Eye (tissue), 1 donor: Measurements from ENCODE around the gene ZNF747.
A peak's percentile ranks its signal among the peaks of the same experiment; 100 is the strongest.
"Not testable (repeated sequence)": the region's sequence is repeated elsewhere in the genome, so short reads cannot be mapped to it uniquely, and the experiment has no call there.

Source experiments
- DNase-seq: peaks from one replicate; pipeline ENCODE4 v3.0.0-alpha.2; 2015

ZNF747 gene

GRCh38 chr16:30557707-30557956 lies 23.0 kb upstream of the ZNF747 start:
- DNase-seq: no peak

DNA sequence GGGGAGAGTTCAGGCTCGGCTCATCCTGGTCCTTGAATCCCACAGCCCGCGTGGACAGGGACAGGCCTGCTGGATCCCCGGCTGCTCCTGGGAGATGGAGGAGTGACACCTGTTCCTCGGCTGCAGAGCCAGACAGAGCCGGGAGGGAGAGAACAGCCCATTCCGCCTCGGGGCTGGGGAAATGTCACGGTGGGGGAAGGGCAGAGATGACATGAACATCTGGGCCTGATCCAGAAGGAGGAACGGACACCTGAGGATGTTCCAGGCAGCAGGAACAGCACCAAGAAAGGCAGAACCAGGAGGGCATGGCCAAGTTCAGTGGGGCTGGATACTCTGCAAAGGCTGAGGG lies 21.4 kb upstream of the ZNF747 start:
- peak; percentile 12 for DNase-seq

- DNase-seq: no peak
These were observed 20.9 kb upstream of the ZNF747 start for GRCh38 chr16:30555315-30556124.

DNA sequence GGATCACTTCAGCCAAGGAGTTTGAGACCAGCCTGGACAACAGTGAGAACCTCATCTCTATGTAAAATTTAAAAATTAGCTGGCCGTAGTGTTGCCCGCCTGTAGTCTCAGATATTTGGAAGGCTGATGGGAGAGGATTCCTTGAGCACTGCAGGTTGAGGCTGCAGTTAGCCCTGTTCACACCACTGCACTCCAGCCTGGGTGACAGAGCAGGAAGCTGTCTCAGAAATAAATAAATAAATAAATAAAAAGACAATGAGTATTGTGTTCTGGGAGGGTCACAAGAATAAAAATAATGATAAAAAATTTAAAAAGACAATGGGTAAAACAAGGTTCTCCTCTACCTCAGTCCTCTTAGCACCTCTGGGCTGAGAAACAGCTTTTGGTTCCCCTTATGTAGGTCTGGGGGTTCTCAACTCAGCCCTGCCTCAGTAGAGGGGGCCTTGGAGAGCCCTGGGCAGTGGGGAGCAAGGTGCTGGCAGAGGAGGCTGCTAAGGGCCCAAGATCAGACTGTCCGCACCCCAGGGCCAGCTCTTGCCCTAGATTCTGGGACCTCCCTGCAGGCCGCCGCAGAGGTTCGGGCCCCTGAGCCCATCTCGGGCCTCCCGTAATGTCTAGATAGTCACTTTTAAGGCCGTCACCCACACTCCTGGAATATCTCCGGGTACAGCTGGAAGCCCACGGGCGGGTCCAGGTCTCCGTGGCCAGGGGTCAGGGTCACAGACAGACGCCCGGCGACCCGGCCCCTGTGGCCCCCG lies 20.1 kb upstream of the ZNF747 start:
- no peak for DNase-seq

DNA sequence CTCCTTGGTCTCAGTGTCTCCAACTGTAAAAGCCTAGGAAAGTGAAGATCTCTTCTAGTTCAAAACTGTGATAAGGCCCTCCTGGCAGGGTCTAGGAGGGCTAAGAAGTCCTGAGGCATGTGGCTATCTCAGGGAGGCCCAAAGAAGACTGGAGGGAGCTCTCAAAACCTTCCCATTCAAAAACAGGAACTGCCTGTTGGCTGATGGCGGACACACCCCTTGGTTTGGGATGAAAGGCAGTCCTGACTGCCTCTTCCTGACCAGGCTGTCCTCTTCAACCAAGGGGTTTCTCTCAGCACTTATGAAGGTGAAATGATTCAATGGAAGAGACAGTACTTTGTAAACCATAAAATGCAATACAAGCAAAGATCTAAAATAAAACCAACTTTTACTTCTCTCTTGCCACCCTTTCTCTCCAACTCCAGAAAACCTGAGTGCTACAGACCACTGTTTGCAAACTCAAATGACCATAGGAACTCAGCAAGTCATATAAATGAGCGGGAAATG lies 18.8 kb upstream of the ZNF747 start:
- no peak for DNase-seq

DNA sequence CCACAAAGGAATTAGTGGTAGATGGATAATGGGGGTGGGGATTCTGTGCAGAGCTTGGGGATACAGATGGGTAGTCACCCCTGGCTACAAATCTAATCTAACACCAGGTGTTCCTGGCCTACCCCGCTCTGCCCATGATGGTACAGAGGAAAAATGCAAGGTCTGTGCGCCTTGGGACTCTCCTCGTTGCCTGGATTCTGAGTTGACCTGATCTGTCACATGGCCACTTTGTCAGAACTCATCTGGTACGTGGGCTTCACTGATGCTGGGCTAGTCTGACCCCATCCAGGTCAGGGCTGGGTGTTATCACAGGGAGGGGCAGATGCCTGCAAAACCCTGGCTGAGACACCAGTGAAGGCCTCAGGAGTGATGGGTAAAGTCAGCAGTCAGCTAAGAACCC lies 18.3 kb upstream of the ZNF747 start:
- DNase-seq: no peak

- no peak for DNase-seq
These were observed 17.1 kb upstream of the ZNF747 start for GRCh38 chr16:30551781-30552180.

DNA sequence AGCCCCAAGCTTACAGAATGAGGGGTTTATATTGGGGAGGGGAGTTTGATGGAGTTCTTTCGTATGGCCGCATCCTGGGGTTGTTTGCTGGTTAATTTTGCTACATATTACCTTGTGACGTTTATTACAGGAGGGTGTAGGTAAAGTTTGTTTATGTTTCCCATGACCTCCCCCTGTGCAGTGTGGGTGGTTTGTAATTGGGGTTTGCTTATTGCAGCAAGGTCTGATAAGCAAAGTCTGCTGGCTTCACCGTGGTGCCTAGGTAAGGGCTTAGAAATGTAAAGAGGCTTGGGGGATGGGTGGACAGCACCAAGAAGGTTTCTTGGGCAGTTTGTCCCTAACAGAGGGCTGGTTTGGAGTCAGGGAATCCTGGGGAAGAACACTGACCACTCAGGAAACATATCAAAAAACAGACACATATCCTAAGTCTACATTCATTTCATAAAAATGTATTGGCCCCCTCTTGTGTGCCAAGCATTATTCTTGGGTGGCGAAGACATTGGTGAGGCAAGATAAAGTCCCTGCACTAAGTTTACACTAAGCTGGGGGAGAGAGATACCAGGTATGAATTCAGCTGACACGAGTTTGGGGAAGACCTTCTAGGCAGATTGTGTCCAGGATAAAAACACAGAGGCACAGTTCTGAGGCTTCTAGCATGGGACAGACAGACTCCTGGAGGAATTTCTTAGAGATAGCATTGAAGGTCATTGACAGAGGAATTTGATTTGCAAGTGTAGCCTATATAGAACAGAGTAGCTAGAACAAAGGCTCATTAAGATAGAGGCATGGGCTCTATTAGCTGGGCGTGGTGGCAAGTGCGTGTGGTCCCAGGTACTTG lies 14.0 kb upstream of the ZNF747 start:
- DNase-seq: no peak

GRCh38 chr16:30546115-30546514 lies 11.5 kb upstream of the ZNF747 start:
- no peak for DNase-seq

DNA sequence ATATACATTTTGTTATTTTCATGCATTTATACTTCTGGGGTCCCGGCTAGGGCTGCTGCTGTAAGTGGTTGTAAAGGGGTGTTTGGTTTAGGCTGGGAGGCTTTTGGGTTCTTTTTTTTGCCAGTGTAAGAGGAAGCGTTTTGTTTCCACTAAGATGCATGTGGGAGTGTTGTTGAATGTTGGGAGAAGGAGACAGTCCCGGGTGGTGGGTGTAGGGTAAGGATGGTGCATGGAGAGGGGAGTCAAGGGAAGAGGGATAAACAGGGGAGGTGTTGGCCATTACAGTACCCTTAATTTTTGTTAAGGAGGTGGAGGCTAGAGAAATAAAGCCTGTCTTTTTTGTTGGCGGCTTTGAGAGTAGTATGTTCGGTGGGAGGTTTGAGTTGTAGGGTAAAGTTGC lies 8.4 kb upstream of the ZNF747 start:
- DNase-seq: no peak

DNA sequence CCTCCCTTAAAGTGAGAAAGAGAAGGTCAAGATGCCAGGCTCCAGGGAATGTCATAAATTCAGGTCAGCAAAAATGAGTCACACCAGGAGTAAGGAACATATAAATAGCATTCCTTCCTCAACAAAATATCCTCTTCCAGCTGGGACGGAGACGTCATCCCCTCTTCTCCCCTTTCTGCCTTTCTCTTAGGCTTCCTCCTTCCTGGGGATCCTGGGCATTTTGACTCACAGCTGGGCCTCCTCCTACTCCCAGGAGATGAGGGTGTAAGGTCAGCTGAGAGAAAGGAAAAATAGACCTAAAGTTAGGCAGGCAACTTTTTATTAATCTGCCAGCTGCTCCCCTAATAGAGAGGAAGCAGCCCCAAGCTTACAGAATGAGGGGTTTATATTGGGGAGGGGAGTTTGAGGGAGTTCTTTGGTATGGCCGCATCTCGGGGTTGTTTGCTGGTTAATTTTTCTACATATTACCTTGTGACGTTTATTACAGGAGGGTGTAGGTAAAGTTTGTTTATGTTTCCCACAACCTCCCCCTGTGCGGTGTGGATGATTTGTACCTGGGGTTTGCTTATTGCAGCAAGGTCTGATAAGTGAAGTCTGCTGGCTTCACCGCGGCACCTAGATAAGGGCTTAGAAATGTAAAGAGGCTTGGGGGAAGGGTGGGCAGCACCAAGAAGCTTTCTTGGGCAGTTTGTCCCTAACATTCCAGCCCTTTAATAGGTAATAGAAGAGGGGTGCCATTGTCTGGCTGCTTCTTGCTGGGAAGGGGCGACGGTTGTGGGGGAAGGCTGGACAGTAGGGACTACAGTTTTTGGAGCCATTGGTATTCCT lies 7.1 kb upstream of the ZNF747 start:
- no peak for DNase-seq

DNA sequence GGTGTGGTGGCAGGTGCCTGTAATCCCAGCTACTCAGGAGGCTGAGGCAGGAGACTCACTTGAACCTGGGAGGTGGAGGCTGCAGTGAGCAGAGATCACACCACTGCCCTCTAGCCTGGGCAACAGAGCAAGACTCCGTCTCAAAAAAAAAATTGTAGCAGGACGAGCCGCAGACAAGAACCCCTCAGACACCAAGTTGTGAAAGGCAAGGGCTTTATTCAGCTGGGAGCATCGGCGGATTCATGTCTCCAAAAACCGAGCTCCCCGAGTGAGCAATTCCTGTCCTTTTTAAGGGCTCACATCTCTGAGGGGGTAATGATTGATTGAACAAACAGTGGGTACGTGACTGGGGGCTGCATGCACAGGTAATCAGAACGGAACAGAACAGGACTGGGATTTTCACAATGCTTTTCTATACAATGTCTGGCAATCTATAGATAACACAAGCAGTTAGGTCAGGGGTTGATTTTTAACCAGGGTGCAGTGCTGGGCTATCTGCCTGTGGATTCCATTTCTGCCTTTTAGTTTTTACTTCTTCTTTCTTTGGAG lies 6.3 kb upstream of the ZNF747 start:
- not testable (repeated sequence) for DNase-seq

DNA sequence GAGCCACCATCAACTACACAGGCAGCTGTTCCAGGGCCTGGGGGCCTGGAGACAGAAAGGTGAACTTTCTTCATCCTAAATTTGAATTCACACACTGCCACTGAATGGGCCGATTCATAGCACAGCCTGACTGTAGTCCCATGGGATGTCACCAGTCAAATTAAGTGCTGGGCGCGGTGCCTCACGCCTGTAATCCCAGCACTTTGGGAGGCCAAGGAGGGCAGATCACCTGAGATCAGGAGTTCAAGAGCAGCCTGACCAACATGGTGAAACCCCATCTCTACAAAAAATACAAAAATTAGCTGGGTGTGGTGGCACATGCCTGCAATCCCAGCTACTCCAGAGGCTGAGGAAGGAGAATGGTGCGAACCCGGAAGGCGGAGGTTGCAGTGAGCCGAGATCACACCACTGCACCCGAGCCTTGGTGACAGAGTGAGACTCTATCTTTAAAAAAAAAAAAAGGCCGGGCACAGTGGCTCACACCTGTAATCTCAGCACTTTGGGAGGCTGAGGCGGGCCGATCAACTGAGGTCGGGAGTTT lies 5.4 kb upstream of the ZNF747 start:
- not testable (repeated sequence) for DNase-seq

DNA sequence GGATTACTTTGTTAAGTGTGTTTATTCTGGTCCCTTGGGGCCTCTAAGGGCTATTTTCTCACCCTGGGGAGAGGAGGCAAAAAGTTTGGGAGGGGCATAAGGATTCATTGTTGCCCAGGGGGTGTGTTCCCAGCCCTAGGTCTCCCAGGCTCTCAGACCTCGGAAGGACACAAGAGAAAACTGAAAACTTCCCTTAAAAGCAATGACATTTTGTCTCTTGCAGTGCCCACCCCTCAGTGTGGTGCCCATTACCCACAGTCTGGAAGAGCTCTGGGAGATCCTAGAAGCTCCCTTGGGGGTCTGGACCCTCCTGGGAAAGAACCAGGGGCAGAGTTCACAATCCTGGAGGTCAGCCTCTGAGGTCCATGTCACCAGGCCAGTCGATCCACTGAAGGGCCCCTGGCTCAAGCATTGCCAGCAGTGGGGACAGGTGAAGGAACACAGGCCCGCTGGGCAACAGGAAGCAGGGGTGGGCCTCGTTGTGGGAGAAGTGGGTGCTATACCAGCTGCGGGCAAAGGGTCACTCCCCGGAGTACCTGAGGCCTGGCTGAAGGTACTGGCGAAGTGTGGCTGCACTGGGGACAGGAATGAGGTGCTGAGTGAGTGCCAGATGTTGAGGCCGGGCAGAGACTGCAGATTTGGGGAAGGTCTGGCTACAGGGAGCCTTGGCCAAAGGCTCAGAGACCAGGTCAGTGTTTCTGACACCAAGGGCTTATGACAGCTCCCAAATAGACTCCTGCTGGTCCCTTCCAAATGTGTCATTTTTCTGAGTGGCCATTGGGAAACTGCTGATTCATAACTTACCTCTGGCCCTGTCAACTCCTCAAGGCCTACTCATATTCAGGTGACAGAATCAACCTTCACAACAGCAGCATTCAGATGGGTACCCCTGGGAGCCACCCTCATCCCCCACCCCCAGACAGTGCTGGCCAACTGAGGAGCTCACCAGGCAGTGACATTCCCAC lies 4.6 kb upstream of the ZNF747 start:
- no peak for DNase-seq

- not testable (repeated sequence) for DNase-seq
These were observed 1.9 kb upstream of the ZNF747 start for GRCh38 chr16:30536391-30537024.

- peak; percentile 89 for DNase-seq
These were observed 1.1 kb upstream of the ZNF747 start for GRCh38 chr16:30535777-30536190.

DNA sequence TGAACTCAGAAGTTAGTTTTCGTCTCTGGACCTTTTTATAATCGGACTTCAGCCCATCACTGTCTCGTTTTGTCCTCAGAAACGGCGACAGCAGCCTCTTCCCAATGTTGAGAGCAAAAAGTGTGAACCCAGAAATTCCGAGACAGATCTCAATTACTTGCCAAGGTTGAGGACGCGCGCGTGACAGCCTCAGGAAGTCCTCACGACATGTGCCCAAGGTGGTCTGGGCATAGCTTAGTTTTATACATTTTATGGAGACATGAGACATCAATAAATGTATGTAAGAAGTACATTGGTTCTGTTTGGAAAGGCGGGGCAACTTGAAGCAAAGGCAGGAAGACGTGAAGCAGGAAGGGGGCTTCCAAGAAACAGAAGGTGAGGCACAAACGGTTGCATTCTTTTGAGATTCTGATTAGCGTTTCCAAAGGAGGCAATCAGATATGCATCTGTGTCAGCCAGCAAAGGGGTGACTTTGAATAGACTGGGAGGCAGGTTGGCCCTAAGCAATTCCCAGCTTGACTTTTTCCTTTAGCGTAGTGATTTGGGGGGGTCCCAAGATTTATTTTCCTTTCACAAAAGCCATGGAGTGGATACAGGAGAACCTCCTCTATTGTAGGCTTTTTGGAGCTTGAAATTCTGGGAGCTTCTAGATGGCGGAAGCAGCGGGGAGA lies 583 bp upstream of the ZNF747 start:
- DNase-seq: no peak

GRCh38 chr16:30533748-30534367 lies 800 bp downstream of the ZNF747 start:
- DNase-seq: peak; percentile 22

DNA sequence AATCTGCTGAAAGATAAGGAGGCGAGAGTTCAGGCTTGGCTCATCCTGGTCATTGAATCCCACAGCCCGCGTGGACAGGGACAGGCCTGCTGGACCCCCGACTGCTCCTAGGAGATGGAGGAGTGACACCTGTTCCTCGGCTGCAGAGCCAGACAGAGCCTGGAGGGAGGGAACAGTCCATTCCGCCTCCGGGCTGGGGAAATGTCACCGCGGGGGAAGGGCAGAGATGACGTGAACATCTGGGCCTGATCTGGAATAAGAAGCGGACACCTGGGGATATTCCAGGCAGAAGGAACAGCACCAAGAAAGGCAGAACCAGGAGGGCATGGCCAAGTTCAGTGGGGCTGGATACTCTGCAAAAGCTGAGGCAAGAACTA lies 1.5 kb downstream of the ZNF747 start:
- no peak for DNase-seq
